Activated CD8-positive, alpha-beta T cell treated with anti-CD3 and anti-CD28 coated beads, Interleukin-2, amount 10 ng/mL, durations not matched to agents 7 days and 5 days (primary cell): ENCODE data around the gene TYW1B. TPM values are rescaled to one million over a fixed set of nuclear protein-coding genes. Genes with fewer than 3 reads are reported as not detected.
"Not testable (repeated sequence)": the region's sequence is repeated elsewhere in the genome, so short reads cannot be mapped to it uniquely, and the experiment has no call there.

Experiments
- ATAC-seq: fragments of 150-1000 bp; cut with Tn5 transposase; one replicate; pipeline ENCODE4 v1.10.0; 2021; ENCODE audit warnings: moderate library complexity
- CTCF ChIA-PET: fragments of 350-600 bp; sonication (Branson Sonifier 250); formaldehyde crosslinking; loops from one replicate; lab custom pipeline; 2021; ENCODE audit warnings: antibody characterized with exemption; lab: Charles Lee
- POLR2A ChIA-PET: fragments of 350-600 bp; sonication (Branson Sonifier 250); formaldehyde crosslinking; loops from one replicate; lab custom pipeline; 2021; ENCODE audit warnings: antibody characterized with exemption; lab: Charles Lee
- DNase-seq: peaks from one replicate; pipeline ENCODE4 v3.0.0-alpha.2; 2020
- H3K27ac Mint-ChIP-seq: one replicate; pipeline ENCODE4 v1.8.0; 2021; ENCODE audit warnings: mild to moderate bottlenecking, mixed read lengths
- H3K27me3 Mint-ChIP-seq: one replicate; pipeline ENCODE4 v1.8.0; 2021; ENCODE audit warnings: low read depth, mixed read lengths
- H3K36me3 Mint-ChIP-seq: one replicate; pipeline ENCODE4 v1.8.0; 2021; ENCODE audit warnings: low read depth, mixed read lengths
- H3K4me1 Mint-ChIP-seq: one replicate; pipeline ENCODE4 v1.8.0; 2021; ENCODE audit warnings: low read depth, mixed read lengths
- H3K4me3 Mint-ChIP-seq: one replicate; pipeline ENCODE4 v1.8.0; 2021; ENCODE audit warnings: mild to moderate bottlenecking, mixed read lengths
- H3K9me3 Mint-ChIP-seq: one replicate; pipeline ENCODE4 v1.8.0; 2022; ENCODE audit warnings: mixed read lengths; ENCODE audit not compliant: insufficient read depth
- total RNA-seq, 2 experiments: library from RNA; stranded (reverse); gene quantifications; one replicate each; pipeline ENCODE4 v1.2.3, GENCODE V29; 2021

The TYW1B gene
- total RNA-seq, 2 experiments from 2014 or later: 2.7 to 3.2 TPM

- H3K27me3 Mint-ChIP-seq, H3K4me3 Mint-ChIP-seq, H3K4me1 Mint-ChIP-seq, H3K36me3 Mint-ChIP-seq, H3K9me3 Mint-ChIP-seq, ATAC-seq, DNase-seq, POLR2A ChIA-PET, H3K27ac Mint-ChIP-seq, CTCF ChIA-PET: not testable (repeated sequence)
These were observed 47.6 kb downstream of the TYW1B start for GRCh38 chr7:72780289-72780894.

- H3K27ac Mint-ChIP-seq, H3K9me3 Mint-ChIP-seq, H3K4me3 Mint-ChIP-seq, POLR2A ChIA-PET, ATAC-seq, DNase-seq, CTCF ChIA-PET, H3K4me1 Mint-ChIP-seq, H3K27me3 Mint-ChIP-seq: not testable (repeated sequence)
- H3K36me3 Mint-ChIP-seq: peaks cover 19% of the 10 kb centered on the region
These were observed 50.8 kb downstream of the TYW1B start for GRCh38 chr7:72777167-72777566.

GRCh38 chr7:72772627-72773026 lies 55.4 kb downstream of the TYW1B start:
- H3K27me3 Mint-ChIP-seq, DNase-seq, H3K4me1 Mint-ChIP-seq, ATAC-seq, H3K4me3 Mint-ChIP-seq, H3K27ac Mint-ChIP-seq, POLR2A ChIA-PET, H3K9me3 Mint-ChIP-seq, CTCF ChIA-PET: not testable (repeated sequence)
- peaks cover 26% of the 10 kb centered on the region for H3K36me3 Mint-ChIP-seq

GRCh38 chr7:72766994-72767393 lies 61.0 kb downstream of the TYW1B start:
- CTCF ChIA-PET: not testable (repeated sequence)

GRCh38 chr7:72760602-72761001 lies 67.4 kb downstream of the TYW1B start:
- DNase-seq (no peak), ATAC-seq (no peak)
- ChIA-PET POLR2A (no interaction called here), CTCF (no interaction called here)
- H3K9me3 Mint-ChIP-seq: peaks cover 19% of the 10 kb centered on the region
- H3K27ac Mint-ChIP-seq: no peak overlapping the region
- peaks cover 6% of the 10 kb centered on the region for H3K36me3 Mint-ChIP-seq
- H3K4me1 Mint-ChIP-seq: no peaks in the 10 kb centered on the region
- H3K4me3 Mint-ChIP-seq: no peak overlapping the region
- H3K27me3 Mint-ChIP-seq: no peaks in the 10 kb centered on the region

More at GRCh38 chr7:72766994-72767393, 61.0 kb downstream of the TYW1B start:
- DNase-seq, H3K4me3 Mint-ChIP-seq, H3K9me3 Mint-ChIP-seq, H3K27me3 Mint-ChIP-seq, H3K4me1 Mint-ChIP-seq, H3K27ac Mint-ChIP-seq, POLR2A ChIA-PET, ATAC-seq: not testable (repeated sequence)
- H3K36me3 Mint-ChIP-seq: peaks cover 18% of the 10 kb centered on the region

GRCh38 chr7:72754312-72754711 lies 73.7 kb downstream of the TYW1B start:
- no peak for ATAC-seq
- H3K27me3 Mint-ChIP-seq: no peaks in the 10 kb centered on the region
- no peaks in the 10 kb centered on the region for H3K4me1 Mint-ChIP-seq
- DNase-seq: no peak
- H3K36me3 Mint-ChIP-seq: peaks cover 2% of the 10 kb centered on the region
- H3K27ac Mint-ChIP-seq: no peak overlapping the region
- ChIA-PET CTCF (no interaction called here), POLR2A (no interaction called here)
- peaks cover 4% of the 10 kb centered on the region for H3K9me3 Mint-ChIP-seq
- H3K4me3 Mint-ChIP-seq: no peak overlapping the region

GRCh38 chr7:72753781-72754180 lies 74.2 kb downstream of the TYW1B start:
- no peaks in the 10 kb centered on the region for H3K27me3 Mint-ChIP-seq
- peaks cover 1% of the 10 kb centered on the region for H3K36me3 Mint-ChIP-seq
- no peaks in the 10 kb centered on the region for H3K4me1 Mint-ChIP-seq
- ChIA-PET POLR2A (no interaction called here), CTCF (no interaction called here)
- H3K27ac Mint-ChIP-seq: no peak overlapping the region
- no peak overlapping the region for H3K4me3 Mint-ChIP-seq
- peaks cover 3% of the 10 kb centered on the region for H3K9me3 Mint-ChIP-seq
- ATAC-seq (no peak), DNase-seq (no peak)

GRCh38 chr7:72753229-72753628 lies 74.8 kb downstream of the TYW1B start:
- H3K36me3 Mint-ChIP-seq, H3K27me3 Mint-ChIP-seq, H3K9me3 Mint-ChIP-seq, H3K27ac Mint-ChIP-seq, H3K4me3 Mint-ChIP-seq, H3K4me1 Mint-ChIP-seq, DNase-seq, CTCF ChIA-PET, POLR2A ChIA-PET, ATAC-seq: not testable (repeated sequence)

GRCh38 chr7:72751978-72752377 lies 76.0 kb downstream of the TYW1B start:
- Mint-ChIP-seq H3K27ac (no peak overlapping the region), H3K27me3 (no peaks in the 10 kb centered on the region)
- no peak for ATAC-seq

GRCh38 chr7:72751378-72751777 lies 76.6 kb downstream of the TYW1B start:
- no peak for ATAC-seq
- CTCF ChIA-PET: no interaction called here
- POLR2A ChIA-PET: no interaction called here
- H3K4me3 Mint-ChIP-seq: no peak overlapping the region
- H3K9me3 Mint-ChIP-seq: no peaks in the 10 kb centered on the region
- no peaks in the 10 kb centered on the region for H3K4me1 Mint-ChIP-seq
- DNase-seq: no peak
- no peaks in the 10 kb centered on the region for H3K27me3 Mint-ChIP-seq
- peaks cover 2% of the 10 kb centered on the region for H3K36me3 Mint-ChIP-seq
- no peak overlapping the region for H3K27ac Mint-ChIP-seq

More at GRCh38 chr7:72751978-72752377, 76.0 kb downstream of the TYW1B start:
- Mint-ChIP-seq H3K9me3 (no peaks in the 10 kb centered on the region), H3K4me1 (no peaks in the 10 kb centered on the region), H3K36me3 (no peaks in the 10 kb centered on the region), H3K4me3 (no peak overlapping the region)
- ChIA-PET CTCF (no interaction called here), POLR2A (no interaction called here)
- no peak for DNase-seq

GRCh38 chr7:72748649-72749048 lies 79.4 kb downstream of the TYW1B start:
- CTCF ChIA-PET, H3K4me1 Mint-ChIP-seq, H3K9me3 Mint-ChIP-seq, H3K4me3 Mint-ChIP-seq, H3K27ac Mint-ChIP-seq, H3K27me3 Mint-ChIP-seq, POLR2A ChIA-PET, H3K36me3 Mint-ChIP-seq, DNase-seq, ATAC-seq: not testable (repeated sequence)

GRCh38 chr7:72744244-72744926 lies 83.6 kb downstream of the TYW1B start:
- H3K27me3 Mint-ChIP-seq, POLR2A ChIA-PET, H3K9me3 Mint-ChIP-seq, DNase-seq, CTCF ChIA-PET, H3K4me3 Mint-ChIP-seq, H3K27ac Mint-ChIP-seq, H3K4me1 Mint-ChIP-seq, ATAC-seq: not testable (repeated sequence)
- H3K36me3 Mint-ChIP-seq: peaks cover 20% of the 10 kb centered on the region
